HG03342 (cell line): Measurements from ENCODE around the gene MAN1B1.
"Not testable (repeated sequence)": the region's sequence is repeated elsewhere in the genome, so short reads cannot be mapped to it uniquely, and the experiment has no call there.

Experiments
- ATAC-seq: cut with Tn5 transposase; IDR thresholded peaks from one replicate; pipeline ENCODE4 v1.9.1; 2021; ENCODE audit warnings: mild to moderate bottlenecking, moderate library complexity; ENCODE audit not compliant: unreplicated experiment

The MAN1B1 gene

GRCh38 chr9:137052998-137053943 is 33.5 kb upstream of the MAN1B1 start:
- no peak for ATAC-seq

GRCh38 chr9:137053944-137054931 is 32.5 kb upstream of the MAN1B1 start, which contains the start of gene ENTPD2:
Gene ENTPD2 (minus strand): TSS chr9:137054061. CDS start chr9:137053997, 64 bp downstream.
- no peak for ATAC-seq

- no peak for ATAC-seq
These were observed 31.8 kb upstream of the MAN1B1 start for GRCh38 chr9:137054932-137055384.

GRCh38 chr9:137055385-137056364 is 31.1 kb upstream of the MAN1B1 start:
- no peak for ATAC-seq

GRCh38 chr9:137056739-137057415 is 29.9 kb upstream of the MAN1B1 start:
- no peak for ATAC-seq

- no peak for ATAC-seq
These were observed 29.2 kb upstream of the MAN1B1 start for GRCh38 chr9:137057545-137057944.

- no peak for ATAC-seq
These were observed 28.1 kb upstream of the MAN1B1 start for GRCh38 chr9:137058521-137059234.

- ATAC-seq: no peak
These were observed 24.4 kb upstream of the MAN1B1 start for GRCh38 chr9:137062384-137062783.

GRCh38 chr9:137062798-137063197 is 24.0 kb upstream of the MAN1B1 start:
- ATAC-seq: not testable (repeated sequence)

GRCh38 chr9:137063311-137064026 is 23.3 kb upstream of the MAN1B1 start:
- no peak for ATAC-seq

GRCh38 chr9:137064027-137064879 is 22.5 kb upstream of the MAN1B1 start:
- no peak for ATAC-seq

GRCh38 chr9:137064880-137065164 is 22.0 kb upstream of the MAN1B1 start:
- ATAC-seq: no peak

- ATAC-seq: no peak
These were observed 21.3 kb upstream of the MAN1B1 start for GRCh38 chr9:137065336-137065967.

GRCh38 chr9:137066096-137066861 is 20.5 kb upstream of the MAN1B1 start:
- no peak for ATAC-seq

GRCh38 chr9:137067860-137068538 is 18.8 kb upstream of the MAN1B1 start:
- no peak for ATAC-seq
